Bladder microvascular endothelial cell (primary cell): Measurements from ENCODE around the gene STARD10. TPM values are rescaled to one million over a fixed set of nuclear protein-coding genes. Genes with fewer than 3 reads are reported as not detected.

Experiments used
- total RNA-seq: library from RNA; depleted of rRNA; stranded (reverse); fragments of >200 nt; gene quantifications from 2 replicates; pipeline ENCODE4 v1.2.3, GENCODE V29; 2014

STARD10 gene
- 25.1 and 77.7 TPM in 2 replicates for total RNA-seq

GRCh38 chr11:72793425-72794367 lies at the start of gene STARD10:
Gene STARD10 (minus strand): TSS chr11:72794047. CDS start chr11:72781181, 12,866 bp downstream.

GRCh38 chr11:72814286-72815109 lies 20.7 kb upstream of the STARD10 start, which contains the start of gene ATG16L2:
Gene ATG16L2 (plus strand): TSS chr11:72814411. CDS start chr11:72814446, 35 bp downstream.

GRCh38 chr11:72752088-72752914 lies 41.5 kb downstream of the STARD10 start, which contains the start of gene ARAP1:
Gene ARAP1 (minus strand): TSS chr11:72752408. CDS start chr11:72727128, 25,280 bp downstream.

Other genes with a start within 250 kb of the STARD10 start
- gene PDE2A, start 119.6 kb downstream of the STARD10 start, total RNA-seq: 159 and 229 TPM in 2 replicates
- 53.4 and 106 TPM in 2 replicates for gene ARAP1, start 41.6 kb downstream of the STARD10 start, total RNA-seq
- gene ATG16L2, start 20.4 kb upstream of the STARD10 start, total RNA-seq: 7.0 and 12.7 TPM in 2 replicates